Measurements from ENCODE around the gene GRK5.

GRK5 gene

GRCh38 chr10:119211176-119211575 lies 3.8 kb downstream of the GRK5 start:
- DNase-seq (ENCODE audit: insufficient read length) (no peak), FAIRE-seq (no peak)
- TF ChIP-seq POLR2A (IDR thresholded peaks at IDR 0.05; ENCODE audit: low read depth, low read length) (no peak), TAF1 (IDR thresholded peaks at IDR 0.05; ENCODE audit: borderline replicate concordance, low read depth, low read length) (no peak), POLR2AphosphoS5 (IDR thresholded peaks at IDR 0.05; ENCODE audit: low read depth, low read length) (no peak)

GRCh38 chr10:119211625-119212441 lies 4.5 kb downstream of the GRK5 start:
- no peak for DNase-seq (ENCODE audit: insufficient read length)
- no peak for FAIRE-seq
- no peak for TF ChIP-seq POLR2A (IDR thresholded peaks at IDR 0.05; ENCODE audit: low read depth, low read length)
- TF ChIP-seq TAF1 (IDR thresholded peaks at IDR 0.05; ENCODE audit: borderline replicate concordance, low read depth, low read length) = no peak
- no peak for TF ChIP-seq POLR2AphosphoS5 (IDR thresholded peaks at IDR 0.05; ENCODE audit: low read depth, low read length)

- FAIRE-seq = no peak
Measured at GRCh38 chr10:119215371-119215770, 8.0 kb downstream of the GRK5 start.

GRCh38 chr10:119216127-119216526 lies 8.8 kb downstream of the GRK5 start:
- DNase-seq (ENCODE audit: insufficient read length) = no peak
- FAIRE-seq = no peak
- TF ChIP-seq TAF1 (IDR thresholded peaks at IDR 0.05; ENCODE audit: borderline replicate concordance, low read depth, low read length) (no peak), POLR2AphosphoS5 (IDR thresholded peaks at IDR 0.05; ENCODE audit: low read depth, low read length) (no peak), POLR2A (IDR thresholded peaks at IDR 0.05; ENCODE audit: low read depth, low read length) (no peak)

More at GRCh38 chr10:119215371-119215770, 8.0 kb downstream of the GRK5 start:
- DNase-seq (ENCODE audit: insufficient read length) = no peak
- no peak for TF ChIP-seq TAF1 (IDR thresholded peaks at IDR 0.05; ENCODE audit: borderline replicate concordance, low read depth, low read length)
- no peak for TF ChIP-seq POLR2AphosphoS5 (IDR thresholded peaks at IDR 0.05; ENCODE audit: low read depth, low read length)

- DNase-seq (ENCODE audit: insufficient read length) = no peak
Measured at GRCh38 chr10:119217401-119217800, 10.0 kb downstream of the GRK5 start.

GRCh38 chr10:119217991-119218490 lies 10.7 kb downstream of the GRK5 start:
- no peak for FAIRE-seq
- DNase-seq (ENCODE audit: insufficient read length) = no peak
- TF ChIP-seq TAF1 (IDR thresholded peaks at IDR 0.05; ENCODE audit: borderline replicate concordance, low read depth, low read length) = no peak
- no peak for TF ChIP-seq POLR2AphosphoS5 (IDR thresholded peaks at IDR 0.05; ENCODE audit: low read depth, low read length)
- no peak for TF ChIP-seq POLR2A (IDR thresholded peaks at IDR 0.05; ENCODE audit: low read depth, low read length)

More at GRCh38 chr10:119217401-119217800, 10.0 kb downstream of the GRK5 start:
- FAIRE-seq = no peak
- TF ChIP-seq TAF1 (IDR thresholded peaks at IDR 0.05; ENCODE audit: borderline replicate concordance, low read depth, low read length) (no peak), POLR2AphosphoS5 (IDR thresholded peaks at IDR 0.05; ENCODE audit: low read depth, low read length) (no peak), POLR2A (IDR thresholded peaks at IDR 0.05; ENCODE audit: low read depth, low read length) (no peak)

GRCh38 chr10:119219871-119220270 lies 12.5 kb downstream of the GRK5 start:
- FAIRE-seq (no peak), DNase-seq (ENCODE audit: insufficient read length) (no peak)
- TF ChIP-seq POLR2A (IDR thresholded peaks at IDR 0.05; ENCODE audit: low read depth, low read length) (no peak), TAF1 (IDR thresholded peaks at IDR 0.05; ENCODE audit: borderline replicate concordance, low read depth, low read length) (no peak), POLR2AphosphoS5 (IDR thresholded peaks at IDR 0.05; ENCODE audit: low read depth, low read length) (no peak)

- DNase-seq (ENCODE audit: insufficient read length) = no peak
- TF ChIP-seq POLR2AphosphoS5 (IDR thresholded peaks at IDR 0.05; ENCODE audit: low read depth, low read length) (no peak), TAF1 (IDR thresholded peaks at IDR 0.05; ENCODE audit: borderline replicate concordance, low read depth, low read length) (no peak), POLR2A (IDR thresholded peaks at IDR 0.05; ENCODE audit: low read depth, low read length) (no peak)
- no peak for FAIRE-seq
Measured at GRCh38 chr10:119221201-119221600, 13.8 kb downstream of the GRK5 start.

- TF ChIP-seq TAF1 (IDR thresholded peaks at IDR 0.05; ENCODE audit: borderline replicate concordance, low read depth, low read length) (no peak), POLR2A (IDR thresholded peaks at IDR 0.05; ENCODE audit: low read depth, low read length) (no peak), POLR2AphosphoS5 (IDR thresholded peaks at IDR 0.05; ENCODE audit: low read depth, low read length) (no peak)
- DNase-seq (ENCODE audit: insufficient read length) = no peak
- FAIRE-seq = no peak
Measured at GRCh38 chr10:119221666-119222065, 14.3 kb downstream of the GRK5 start.

GRCh38 chr10:119222537-119222936 lies 15.2 kb downstream of the GRK5 start:
- FAIRE-seq = no peak
- TF ChIP-seq POLR2AphosphoS5 (IDR thresholded peaks at IDR 0.05; ENCODE audit: low read depth, low read length) (no peak), POLR2A (IDR thresholded peaks at IDR 0.05; ENCODE audit: low read depth, low read length) (no peak), TAF1 (IDR thresholded peaks at IDR 0.05; ENCODE audit: borderline replicate concordance, low read depth, low read length) (no peak)
- no peak for DNase-seq (ENCODE audit: insufficient read length)

GRCh38 chr10:119222966-119223386 lies 15.6 kb downstream of the GRK5 start:
- FAIRE-seq = no peak
- no peak for DNase-seq (ENCODE audit: insufficient read length)

More at GRCh38 chr10:119222966-119223386, 15.6 kb downstream of the GRK5 start:
- TF ChIP-seq POLR2AphosphoS5 (IDR thresholded peaks at IDR 0.05; ENCODE audit: low read depth, low read length) (no peak), TAF1 (IDR thresholded peaks at IDR 0.05; ENCODE audit: borderline replicate concordance, low read depth, low read length) (no peak), POLR2A (IDR thresholded peaks at IDR 0.05; ENCODE audit: low read depth, low read length) (no peak)

All from GM12892 (cell line).